Peyer's patch (tissue), 4 donors: ENCODE data around the gene RERG. TPM values are rescaled to one million over a fixed set of nuclear protein-coding genes. Genes with fewer than 3 reads are reported as not detected.

Source experiments
- DNase-seq, 3 donors: peaks; one replicate each; pipeline ENCODE4 v3.0.0-alpha.2; 2017 to 2019
- H3K27ac ChIP-seq, 4 donors: fragments of 200-600 bp; sonication (generic); one replicate each; pipeline ENCODE4 v1.5.1; 2016 to 2019
- H3K27me3 ChIP-seq, 2 donors: fragments of 200-600 bp; sonication (generic); one replicate each; pipeline ENCODE4 v1.5.1; 2019
- H3K36me3 ChIP-seq, 3 donors: fragments of 200-600 bp; sonication (generic); one replicate each; pipeline ENCODE4 v1.5.1; 2016 to 2019
- H3K4me1 ChIP-seq, 4 donors: fragments of 200-600 bp; sonication (generic); one replicate each; pipeline ENCODE4 v1.5.1; 2016 to 2019
- H3K4me3 ChIP-seq, 4 donors: fragments of 200-600 bp; sonication (generic); 1 replicate in 3 of 4; 2 replicates in 1 of 4; pipeline ENCODE4 v1.5.1; 2016 to 2019; ENCODE audit warnings: mild to moderate bottlenecking in 1 of 4
- H3K9me3 ChIP-seq, 4 donors: fragments of 200-600 bp; sonication (generic); one replicate each; pipeline ENCODE4 v1.5.1; 2016 to 2019; ENCODE audit warnings: mild to moderate bottlenecking in 1 of 4
- CTCF ChIP-seq, 6 experiments: fragments of 450-650 bp in 4 of 6; fragments of 200-600 bp in 2 of 6; sonication (generic) in 1 of 6; IDR thresholded peaks; one replicate each; pipeline ENCODE4 v1.5.1; 2017 to 2019; ENCODE audit warnings: antibody characterized with exemption in 6 of 6, mild to moderate bottlenecking in 3 of 6, moderate library complexity in 1 of 6
- POLR2A ChIP-seq, 2 donors: fragments of 450-650 bp; IDR thresholded peaks; one replicate each; pipeline ENCODE4 v1.5.1; 2017; ENCODE audit warnings: antibody characterized with exemption in 2 of 2, mild to moderate bottlenecking in 2 of 2, moderate library complexity in 2 of 2
- total RNA-seq, 4 donors: library from RNA; depleted of rRNA; stranded (reverse); fragments of >200 nt; gene quantifications; one replicate each; pipeline ENCODE4 v1.1.0, GENCODE V29; 2016

RERG gene
- total RNA-seq, 4 donors from 2014 or later, result 2.3 to 31.4 (median 10.7) TPM

DNA sequence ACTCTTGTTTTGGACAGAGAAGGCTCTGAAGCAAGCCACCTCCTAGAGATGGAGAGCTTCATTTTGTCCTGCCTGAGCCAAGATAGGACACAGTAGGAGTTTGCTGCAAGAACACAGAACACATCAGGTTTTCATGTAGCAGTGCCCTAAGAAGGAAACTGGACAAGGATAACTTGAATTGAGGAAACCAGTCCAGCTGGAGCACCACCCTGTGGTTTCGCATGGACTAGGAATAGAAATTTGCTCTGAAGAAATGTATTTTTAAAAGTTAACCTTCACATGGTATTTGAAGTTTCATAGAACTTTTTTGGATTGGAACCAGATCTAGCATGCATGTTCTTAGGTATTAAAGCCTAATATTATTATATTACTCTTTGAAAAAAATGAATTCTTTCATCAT lies 68.8 kb downstream of the RERG start:
- no peaks in the 10 kb centered on the region for H3K27me3 ChIP-seq
- TF ChIP-seq CTCF (IDR thresholded peaks at IDR 0.05), result peak in 2 of 6 experiments; percentile 6 to 12
- TF ChIP-seq POLR2A (IDR thresholded peaks at IDR 0.05), result no peak
- H3K4me3 ChIP-seq, result no peak overlapping the region
- H3K4me1 ChIP-seq, result no peaks in the 10 kb centered on the region
- no peaks in the 10 kb centered on the region for H3K36me3 ChIP-seq
- H3K9me3 ChIP-seq, result no peaks in the 10 kb centered on the region
- no peak for DNase-seq
- peak overlapping the region in 3 of 4 donors; percentile 3 to 61 (median 12) for H3K27ac ChIP-seq

GRCh38 chr12:15151161-15152091 lies 69.8 kb downstream of the RERG start:
- no peaks in the 10 kb centered on the region for H3K4me1 ChIP-seq

GRCh38 chr12:15146585-15146984 lies 74.6 kb downstream of the RERG start:
- H3K4me1 ChIP-seq, result no peaks in the 10 kb centered on the region
- H3K9me3 ChIP-seq, result no peaks in the 10 kb centered on the region
- H3K4me3 ChIP-seq, result no peak overlapping the region
- H3K36me3 ChIP-seq, result no peaks in the 10 kb centered on the region
- TF ChIP-seq CTCF (IDR thresholded peaks at IDR 0.05), result no peak
- no peak for TF ChIP-seq POLR2A (IDR thresholded peaks at IDR 0.05)
- no peak for DNase-seq
- H3K27ac ChIP-seq, result peak overlapping the region in 1 of 4 donors; percentile 43
- H3K27me3 ChIP-seq, result no peaks in the 10 kb centered on the region

More at GRCh38 chr12:15151161-15152091, 69.8 kb downstream of the RERG start:
- Histone ChIP-seq H3K36me3 (no peaks in the 10 kb centered on the region), H3K27ac (peak overlapping the region in 3 of 4 donors; percentile 3 to 61 (median 40)), H3K27me3 (no peaks in the 10 kb centered on the region), H3K9me3 (no peaks in the 10 kb centered on the region), H3K4me3 (no peak overlapping the region)
- TF ChIP-seq CTCF (IDR thresholded peaks at IDR 0.05), result peak in 5 of 6 experiments; percentile 18 to 49 (median 40)
- no peak for TF ChIP-seq POLR2A (IDR thresholded peaks at IDR 0.05)
- no peak for DNase-seq

GRCh38 chr12:15143467-15143866 lies 77.8 kb downstream of the RERG start:
- H3K27ac ChIP-seq, result no peak overlapping the region
- no peaks in the 10 kb centered on the region for H3K4me1 ChIP-seq
- TF ChIP-seq CTCF (IDR thresholded peaks at IDR 0.05) (no peak), POLR2A (IDR thresholded peaks at IDR 0.05) (no peak)
- no peaks in the 10 kb centered on the region for H3K9me3 ChIP-seq
- H3K27me3 ChIP-seq, result no peaks in the 10 kb centered on the region
- no peak for DNase-seq
- no peak overlapping the region for H3K4me3 ChIP-seq
- no peaks in the 10 kb centered on the region for H3K36me3 ChIP-seq

GRCh38 chr12:15142711-15143110 lies 78.5 kb downstream of the RERG start:
- H3K4me1 ChIP-seq, result no peaks in the 10 kb centered on the region

More at GRCh38 chr12:15142711-15143110, 78.5 kb downstream of the RERG start:
- Histone ChIP-seq H3K4me3 (no peak overlapping the region), H3K36me3 (no peaks in the 10 kb centered on the region), H3K27me3 (no peaks in the 10 kb centered on the region), H3K9me3 (no peaks in the 10 kb centered on the region), H3K27ac (no peak overlapping the region)
- TF ChIP-seq POLR2A (IDR thresholded peaks at IDR 0.05), result no peak
- TF ChIP-seq CTCF (IDR thresholded peaks at IDR 0.05), result no peak
- DNase-seq, result no peak
